OCI-M2 (cell line): ENCODE results near the gene NUP214.
"Not testable (repeated sequence)": the region's sequence is repeated elsewhere in the genome, so short reads cannot be mapped to it uniquely, and the experiment has no call there.

Source experiments
- DNase-seq: peaks from one replicate; lab custom pipeline; 2025; ENCODE audit not compliant: unreplicated experiment; lab: John Stamatoyannopoulos, UW

The NUP214 gene

DNA sequence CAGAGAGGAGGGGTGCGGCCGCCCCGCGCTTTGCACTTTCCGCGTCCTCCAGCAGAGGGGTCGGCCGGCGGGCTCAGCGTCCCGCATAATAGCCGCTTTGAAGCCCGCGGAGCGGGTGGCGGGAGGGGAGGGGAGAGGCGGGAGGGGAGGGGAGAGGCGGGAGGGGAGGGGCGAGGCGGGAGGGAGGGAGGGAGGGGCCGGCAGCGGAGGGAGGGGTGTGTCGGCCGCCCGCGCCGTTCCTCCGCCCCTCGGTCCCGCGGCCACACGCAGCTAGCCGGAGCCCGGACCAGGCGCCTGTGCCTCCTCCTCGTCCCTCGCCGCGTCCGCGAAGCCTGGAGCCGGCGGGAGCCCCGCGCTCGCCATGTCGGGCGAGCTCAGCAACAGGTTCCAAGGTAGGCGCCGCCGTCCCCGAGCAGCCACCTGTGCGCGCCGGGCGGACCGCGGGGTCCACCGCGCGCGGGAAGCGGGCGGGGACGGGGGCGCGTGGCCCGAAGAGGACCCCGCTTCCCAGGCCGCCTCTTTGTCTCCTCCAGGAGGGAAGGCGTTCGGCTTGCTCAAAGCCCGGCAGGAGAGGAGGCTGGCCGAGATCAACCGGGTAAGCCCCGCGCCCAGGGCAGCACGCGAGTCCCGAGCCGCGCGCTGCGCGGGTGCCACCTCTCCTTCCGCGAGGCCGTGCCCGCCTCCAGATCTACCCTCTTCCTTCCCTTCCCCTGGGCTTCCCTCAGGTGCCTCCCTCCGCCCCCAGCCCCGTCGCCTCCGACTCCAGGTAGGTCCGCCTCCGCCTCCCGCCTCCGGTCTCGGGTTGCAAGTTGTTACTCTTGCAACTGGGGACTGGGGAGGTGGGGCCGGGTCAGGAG lies 28.9 kb upstream of the NUP214 start, which contains the start of gene AIF1L:
Gene AIF1L (plus strand): TSS at position 263 of the 857 bp plus-strand sequence. CDS start 99 bp downstream, at position 362.
- DNase-seq = no peak

DNA sequence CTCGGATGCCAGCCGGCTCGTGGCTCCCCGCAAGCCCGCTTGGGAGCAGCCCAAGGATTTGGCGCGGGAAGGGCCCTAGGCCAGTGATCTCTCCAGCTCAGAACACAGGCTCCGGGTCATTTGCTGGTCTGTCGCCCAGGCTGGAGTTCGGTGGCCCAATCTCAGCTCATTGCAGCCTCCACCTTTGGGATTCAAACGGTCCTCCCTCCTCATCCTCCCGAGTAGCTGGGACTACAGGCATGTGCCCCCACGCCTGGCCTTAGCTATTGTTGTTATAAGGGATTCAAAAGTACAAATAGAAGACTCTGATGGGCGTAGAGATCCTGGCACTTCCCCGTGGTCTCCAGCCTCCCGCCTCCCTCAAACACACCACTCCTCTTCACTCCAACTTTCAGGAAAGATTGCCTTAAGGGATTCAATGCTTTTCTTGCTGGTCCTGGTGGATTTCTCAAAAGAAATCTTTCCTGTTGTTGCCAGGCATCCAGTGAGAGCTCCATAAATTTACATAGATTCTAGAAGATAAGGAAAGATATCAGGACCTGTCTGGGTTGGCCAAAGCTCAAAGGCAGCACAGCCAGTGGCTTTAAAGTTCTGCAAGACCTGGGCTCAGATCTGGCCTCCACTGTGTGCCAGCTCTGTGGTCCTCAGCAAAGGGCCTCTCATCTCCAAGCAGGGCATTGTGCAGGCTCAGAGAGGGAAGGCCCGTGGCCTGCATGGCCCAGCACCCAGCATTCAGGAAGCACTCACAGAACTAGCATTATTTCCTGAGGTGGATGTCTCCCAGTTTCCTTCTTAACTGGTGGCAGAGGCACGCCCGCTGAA lies 28.0 kb upstream of the NUP214 start:
- DNase-seq = no peak

DNA sequence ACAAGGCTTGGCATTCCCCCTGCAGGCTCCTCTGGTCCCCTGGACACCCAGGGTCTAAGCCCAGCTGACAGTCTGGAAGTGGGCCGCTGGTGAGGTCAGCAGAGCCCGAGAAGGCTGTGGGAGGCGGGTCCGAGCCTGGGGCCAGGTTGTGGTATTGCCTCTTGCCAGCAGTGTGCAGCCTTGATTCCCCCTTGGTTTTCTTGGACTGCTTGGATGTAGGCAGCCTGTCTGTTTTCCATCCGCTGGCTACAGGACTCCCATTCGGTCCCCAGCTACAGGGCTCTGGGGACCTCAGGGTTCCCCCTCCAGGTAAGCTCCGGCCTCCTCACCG lies 27.5 kb upstream of the NUP214 start:
- no peak for DNase-seq

- DNase-seq = no peak
These were observed 26.8 kb upstream of the NUP214 start for GRCh38 chr9:131098391-131099101.

DNA sequence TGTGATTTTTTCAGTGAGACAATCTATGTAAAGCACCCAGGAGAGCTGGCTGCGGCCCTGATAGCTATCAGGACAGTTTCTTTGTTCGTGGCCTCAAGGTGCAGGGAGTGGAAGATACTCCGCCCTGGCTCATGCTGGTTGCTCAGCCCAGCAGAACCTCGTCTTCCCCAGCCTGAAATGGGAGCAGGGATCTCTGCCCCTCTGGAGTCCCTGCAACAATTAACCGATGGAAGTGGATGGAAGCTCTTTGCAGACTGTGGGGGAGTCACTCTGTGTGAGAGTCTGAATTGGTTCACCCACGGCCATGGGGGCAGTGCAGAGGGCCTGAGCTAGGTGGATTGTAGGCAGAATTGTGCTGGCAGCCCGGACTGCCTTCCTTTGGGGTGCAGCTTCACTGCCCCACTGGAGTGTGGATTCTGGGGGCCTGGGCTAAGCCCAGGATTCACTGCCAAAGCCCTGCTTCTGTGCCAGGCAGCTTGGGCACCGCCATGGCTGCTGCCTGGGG lies 26.2 kb upstream of the NUP214 start:
- DNase-seq = no peak

DNA sequence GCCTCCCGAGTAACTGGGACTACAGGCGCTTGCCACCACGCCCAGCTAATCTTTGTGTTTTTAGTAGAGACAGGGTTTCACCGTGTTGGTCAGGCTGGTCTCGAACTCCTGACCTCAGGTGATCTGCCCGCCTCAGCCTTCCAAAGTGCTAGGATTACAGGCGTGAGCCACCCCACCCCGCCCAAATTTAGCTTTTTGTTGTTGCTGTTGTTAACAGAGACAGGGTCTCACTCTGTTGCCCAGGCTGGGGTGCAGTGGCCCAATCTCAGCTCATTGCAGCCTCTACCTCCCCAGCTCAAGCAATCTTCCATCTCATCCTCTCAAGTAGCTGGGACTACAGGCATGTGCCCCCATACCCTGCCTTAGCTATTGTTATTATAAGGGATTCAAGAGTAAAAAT lies 25.5 kb upstream of the NUP214 start:
- not testable (repeated sequence) for DNase-seq

GRCh38 chr9:131100445-131100844 lies 24.9 kb upstream of the NUP214 start:
- DNase-seq = no peak

GRCh38 chr9:131101207-131101964 lies 24.0 kb upstream of the NUP214 start:
- no peak for DNase-seq

- DNase-seq = no peak
These were observed 22.4 kb upstream of the NUP214 start for GRCh38 chr9:131103024-131103423.

DNA sequence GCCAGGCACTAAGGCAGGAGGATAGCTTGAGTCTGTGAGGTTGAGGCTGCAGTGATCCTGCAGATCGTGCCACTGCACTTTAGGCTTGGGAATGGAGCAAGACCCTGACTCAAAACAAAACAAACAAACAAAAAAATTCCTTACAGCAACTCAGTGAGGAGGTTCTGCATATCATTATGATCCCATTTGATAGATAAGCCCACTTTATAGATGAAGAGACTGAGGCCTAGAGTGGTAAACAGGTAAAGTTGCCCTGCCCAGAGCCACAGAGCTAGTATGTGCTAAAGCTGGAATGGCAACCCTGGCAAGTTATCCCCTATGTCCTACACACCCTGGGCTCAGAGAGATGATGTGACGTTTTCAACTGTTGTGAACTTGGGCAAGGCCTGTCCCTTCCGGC lies 21.9 kb upstream of the NUP214 start:
- DNase-seq = no peak

- DNase-seq = no peak
These were observed 21.2 kb upstream of the NUP214 start for GRCh38 chr9:131104016-131104740.

DNA sequence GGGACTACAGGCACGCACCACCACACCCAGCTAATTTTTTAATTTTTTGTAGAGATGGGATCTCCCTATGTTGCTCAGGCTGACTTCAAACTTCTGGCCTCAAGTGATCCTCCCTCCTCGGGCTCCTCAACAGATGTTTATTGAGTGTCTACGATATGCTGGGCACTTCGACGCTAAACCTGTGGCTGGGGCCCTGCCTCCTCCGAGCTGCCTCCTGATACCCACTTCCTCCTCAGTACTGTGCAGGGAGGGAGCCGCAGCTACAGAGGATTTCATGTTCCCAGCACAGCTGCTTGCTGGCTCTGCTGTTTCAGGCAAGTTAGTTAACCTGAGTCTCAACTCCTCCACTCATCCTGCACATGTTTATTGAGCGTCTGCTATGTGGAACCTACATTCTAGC lies 19.4 kb upstream of the NUP214 start:
- DNase-seq = no peak

DNA sequence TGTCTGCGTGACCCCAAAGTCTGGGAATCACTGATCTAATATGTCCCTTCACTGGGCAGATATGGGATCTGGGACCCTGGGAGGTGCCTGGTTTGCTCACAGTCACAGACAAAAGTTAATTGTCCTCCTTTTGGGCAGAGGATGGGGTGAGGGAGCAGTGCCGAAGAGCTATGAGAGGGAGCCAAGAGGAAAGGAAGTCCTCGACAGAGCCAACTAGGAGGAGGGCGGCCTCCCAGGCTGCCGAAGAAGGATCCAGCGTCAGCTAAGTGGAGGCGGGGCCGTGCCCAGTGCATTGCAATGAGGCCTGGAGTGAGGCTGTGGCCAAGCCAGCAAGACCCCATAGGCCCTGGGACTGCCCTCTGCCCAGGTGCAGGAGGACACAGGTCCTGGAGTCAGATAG lies 17.6 kb upstream of the NUP214 start:
- no peak for DNase-seq

GRCh38 chr9:131111186-131111853 lies 14.1 kb upstream of the NUP214 start:
- DNase-seq = no peak

GRCh38 chr9:131111854-131112311 lies 13.5 kb upstream of the NUP214 start:
- DNase-seq = no peak

DNA sequence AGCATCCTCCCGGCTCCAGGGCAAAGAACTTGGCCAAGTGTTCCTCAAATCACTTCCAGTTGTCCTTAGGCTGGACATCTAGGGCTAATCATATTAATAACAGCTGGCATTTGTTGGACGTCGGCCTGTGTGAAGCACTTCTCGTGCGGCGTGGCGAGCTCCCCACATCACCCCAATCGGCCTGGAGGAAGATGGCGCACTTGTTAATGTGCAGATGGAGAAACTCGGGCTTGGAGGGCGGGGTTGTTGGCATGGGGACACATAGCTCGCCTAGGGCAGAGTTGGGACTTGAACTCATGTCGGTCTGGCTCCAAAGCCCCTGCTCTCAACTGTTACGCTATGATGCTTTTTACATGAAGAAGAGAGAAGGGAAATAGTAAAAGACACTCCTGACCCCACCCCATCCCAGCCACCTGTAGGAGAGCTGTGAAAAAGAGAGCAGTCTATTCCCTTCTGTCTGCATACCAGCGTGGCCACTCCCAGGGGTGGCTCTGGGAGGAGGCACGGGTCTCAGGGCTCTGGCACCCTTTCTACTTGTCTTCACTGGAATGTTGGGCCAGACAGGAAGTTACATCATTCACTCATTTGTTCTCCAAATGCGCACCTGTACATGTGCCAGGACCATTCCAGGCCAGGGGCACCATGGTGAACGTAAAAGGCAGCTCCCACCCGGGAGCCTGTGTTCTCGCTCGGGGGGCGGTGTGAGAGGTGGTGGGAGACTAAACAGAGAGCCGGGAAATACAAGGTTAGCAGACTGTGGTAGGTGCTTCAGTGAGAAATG lies 12.8 kb upstream of the NUP214 start:
- DNase-seq = no peak

DNA sequence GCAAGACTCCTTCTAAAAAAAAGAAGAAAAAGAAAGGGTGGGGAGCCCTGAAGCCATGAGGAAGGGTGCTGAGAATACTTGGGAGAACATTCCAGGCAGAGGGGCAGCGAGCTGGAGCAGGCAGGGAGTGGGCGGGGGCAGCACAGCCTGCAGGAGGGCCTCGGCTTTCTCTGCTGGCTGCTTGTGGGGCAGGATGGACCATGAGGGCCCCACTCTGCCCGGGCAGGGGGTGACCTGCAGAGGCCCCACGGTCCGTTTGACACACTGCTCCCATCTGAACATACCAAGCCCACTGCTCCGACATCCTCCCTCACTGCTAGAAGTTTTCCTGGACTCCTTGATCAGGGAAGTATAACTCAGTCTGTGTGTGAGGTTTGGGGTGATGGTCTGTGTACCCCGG lies 11.7 kb upstream of the NUP214 start:
- DNase-seq = no peak

GRCh38 chr9:131114084-131114535 lies 11.3 kb upstream of the NUP214 start:
- no peak for DNase-seq
